ENCODE measurements around the gene NUP214.

Gene NUP214

GRCh38 chr9:131125288-131126058 lies at the start of gene NUP214:
Gene NUP214, plus strand, starts transcription at chr9:131125586. Its CDS starts 119 bp downstream, at chr9:131125705.
- Mint-ChIP-seq H3K4me1 (peaks cover 27% of the 10 kb centered on the region), H3K4me3 (peak within 1 kb of the TSS; percentile 99), H3K9me3 (no peaks in the 10 kb centered on the region), H3K27me3 (no peaks in the 10 kb centered on the region), H3K36me3 (peaks cover 2% of the 10 kb centered on the region), H3K27ac (peak within 1 kb of the TSS; percentile 99)

GRCh38 chr9:131076347-131077195 lies 48.8 kb upstream of the NUP214 start:
- Mint-ChIP-seq H3K27ac (no peak overlapping the region), H3K4me1 (no peaks in the 10 kb centered on the region), H3K36me3 (no peaks in the 10 kb centered on the region), H3K9me3 (no peaks in the 10 kb centered on the region), H3K4me3 (no peak overlapping the region), H3K27me3 (no peaks in the 10 kb centered on the region)

- Mint-ChIP-seq H3K9me3 (no peaks in the 10 kb centered on the region), H3K27ac (no peak overlapping the region), H3K27me3 (no peaks in the 10 kb centered on the region), H3K4me1 (no peaks in the 10 kb centered on the region), H3K4me3 (no peak overlapping the region), H3K36me3 (peaks cover 2% of the 10 kb centered on the region)
Observed at GRCh38 chr9:131078427-131079366, 46.7 kb upstream of the NUP214 start.

- Mint-ChIP-seq H3K9me3 (no peaks in the 10 kb centered on the region), H3K4me3 (no peak overlapping the region), H3K27ac (no peak overlapping the region), H3K4me1 (no peaks in the 10 kb centered on the region), H3K36me3 (peaks cover 4% of the 10 kb centered on the region), H3K27me3 (no peaks in the 10 kb centered on the region)
Observed at GRCh38 chr9:131080589-131080988, 44.8 kb upstream of the NUP214 start.

- no peaks in the 10 kb centered on the region for H3K4me1 Mint-ChIP-seq
- no peaks in the 10 kb centered on the region for H3K9me3 Mint-ChIP-seq
- no peaks in the 10 kb centered on the region for H3K27me3 Mint-ChIP-seq
- peaks cover 4% of the 10 kb centered on the region for H3K36me3 Mint-ChIP-seq
- H3K4me3 Mint-ChIP-seq = no peak overlapping the region
- H3K27ac Mint-ChIP-seq = no peak overlapping the region
Observed at GRCh38 chr9:131081868-131082267, 43.5 kb upstream of the NUP214 start.

- Mint-ChIP-seq H3K4me3 (no peak overlapping the region), H3K36me3 (peaks cover 4% of the 10 kb centered on the region), H3K27ac (no peak overlapping the region), H3K4me1 (no peaks in the 10 kb centered on the region), H3K9me3 (no peaks in the 10 kb centered on the region), H3K27me3 (no peaks in the 10 kb centered on the region)
Observed at GRCh38 chr9:131082774-131083512, 42.4 kb upstream of the NUP214 start.

- H3K36me3 Mint-ChIP-seq = peaks cover 4% of the 10 kb centered on the region
- no peaks in the 10 kb centered on the region for H3K27me3 Mint-ChIP-seq
- H3K4me1 Mint-ChIP-seq = no peaks in the 10 kb centered on the region
- H3K27ac Mint-ChIP-seq = no peak overlapping the region
- H3K9me3 Mint-ChIP-seq = no peaks in the 10 kb centered on the region
- no peak overlapping the region for H3K4me3 Mint-ChIP-seq
Observed at GRCh38 chr9:131084661-131085369, 40.6 kb upstream of the NUP214 start.

- Mint-ChIP-seq H3K9me3 (no peaks in the 10 kb centered on the region), H3K4me1 (no peaks in the 10 kb centered on the region), H3K4me3 (no peak overlapping the region), H3K27me3 (no peaks in the 10 kb centered on the region), H3K36me3 (peaks cover 4% of the 10 kb centered on the region), H3K27ac (no peak overlapping the region)
Observed at GRCh38 chr9:131085370-131086122, 39.8 kb upstream of the NUP214 start.

GRCh38 chr9:131087354-131087893 lies 38.0 kb upstream of the NUP214 start:
- Mint-ChIP-seq H3K36me3 (peaks cover 2% of the 10 kb centered on the region), H3K9me3 (no peaks in the 10 kb centered on the region), H3K4me1 (no peaks in the 10 kb centered on the region), H3K27me3 (no peaks in the 10 kb centered on the region), H3K4me3 (no peak overlapping the region), H3K27ac (no peak overlapping the region)

- no peaks in the 10 kb centered on the region for H3K36me3 Mint-ChIP-seq
- peaks cover 5% of the 10 kb centered on the region for H3K27me3 Mint-ChIP-seq
- H3K27ac Mint-ChIP-seq = no peak overlapping the region
- H3K4me1 Mint-ChIP-seq = no peaks in the 10 kb centered on the region
- no peaks in the 10 kb centered on the region for H3K9me3 Mint-ChIP-seq
- no peak overlapping the region for H3K4me3 Mint-ChIP-seq
Observed at GRCh38 chr9:131090025-131090787, 35.2 kb upstream of the NUP214 start.

GRCh38 chr9:131091352-131091992 lies 33.9 kb upstream of the NUP214 start:
- Mint-ChIP-seq H3K27me3 (peaks cover 12% of the 10 kb centered on the region), H3K27ac (no peak overlapping the region), H3K4me1 (peaks cover 4% of the 10 kb centered on the region), H3K4me3 (no peak overlapping the region), H3K36me3 (no peaks in the 10 kb centered on the region), H3K9me3 (no peaks in the 10 kb centered on the region)

- H3K4me1 Mint-ChIP-seq = peaks cover 4% of the 10 kb centered on the region
- no peaks in the 10 kb centered on the region for H3K36me3 Mint-ChIP-seq
- H3K4me3 Mint-ChIP-seq = no peak overlapping the region
- H3K9me3 Mint-ChIP-seq = no peaks in the 10 kb centered on the region
- H3K27me3 Mint-ChIP-seq = peaks cover 12% of the 10 kb centered on the region
- H3K27ac Mint-ChIP-seq = no peak overlapping the region
Observed at GRCh38 chr9:131092030-131092429, 33.4 kb upstream of the NUP214 start.

Data from activated naive CD4-positive, alpha-beta T cell treated with anti-CD3 and anti-CD28 coated beads, Interleukin-2, amount 50 U/mL, for 24 hours (primary cell).